Middle frontal gyrus (tissue), 1 donor: Measurements from ENCODE around the gene CLDN3.
"Not testable (repeated sequence)": the region's sequence is repeated elsewhere in the genome, so short reads cannot be mapped to it uniquely, and the experiment has no call there.

Experiments
- DNase-seq: peaks from one replicate; pipeline ENCODE4 v3.0.0-alpha.2; 2015; ENCODE audit warnings: low spot score; ENCODE audit errors: extremely low spot score

CLDN3 gene

GRCh38 chr7:73770002-73770859 lies at the start of gene CLDN3:
Gene CLDN3, minus strand, starts transcription at chr7:73770270. Its CDS starts 221 bp downstream, at chr7:73770049.
- DNase-seq: no peak

- no peak for DNase-seq
Observed at GRCh38 chr7:73817121-73817520, 47.1 kb upstream of the CLDN3 start.

- no peak for DNase-seq
Observed at GRCh38 chr7:73815436-73815835, 45.4 kb upstream of the CLDN3 start.

- no peak for DNase-seq
Observed at GRCh38 chr7:73812996-73813395, 42.9 kb upstream of the CLDN3 start.

GRCh38 chr7:73811760-73812168 lies 41.7 kb upstream of the CLDN3 start:
- no peak for DNase-seq

GRCh38 chr7:73810998-73811360 lies 40.9 kb upstream of the CLDN3 start:
- DNase-seq: no peak

- no peak for DNase-seq
Observed at GRCh38 chr7:73809467-73809951, 39.4 kb upstream of the CLDN3 start.

- DNase-seq: no peak
Observed at GRCh38 chr7:73802459-73802858, 32.4 kb upstream of the CLDN3 start.

GRCh38 chr7:73801577-73801976 lies 31.5 kb upstream of the CLDN3 start:
- DNase-seq: no peak

- DNase-seq: no peak
Observed at GRCh38 chr7:73799282-73800141, 29.4 kb upstream of the CLDN3 start.

GRCh38 chr7:73797176-73797575 lies 27.1 kb upstream of the CLDN3 start:
- DNase-seq: not testable (repeated sequence)

GRCh38 chr7:73796656-73797055 lies 26.6 kb upstream of the CLDN3 start:
- DNase-seq: not testable (repeated sequence)

- DNase-seq: not testable (repeated sequence)
Observed at GRCh38 chr7:73795188-73795587, 25.1 kb upstream of the CLDN3 start.

- not testable (repeated sequence) for DNase-seq
Observed at GRCh38 chr7:73791170-73791690, 21.2 kb upstream of the CLDN3 start.

GRCh38 chr7:73789051-73789450 lies 19.0 kb upstream of the CLDN3 start:
- no peak for DNase-seq

GRCh38 chr7:73787786-73788048 lies 17.6 kb upstream of the CLDN3 start:
- not testable (repeated sequence) for DNase-seq

- no peak for DNase-seq
Observed at GRCh38 chr7:73786588-73786987, 16.5 kb upstream of the CLDN3 start.

GRCh38 chr7:73779517-73779916 lies 9.4 kb upstream of the CLDN3 start:
- DNase-seq: no peak

- no peak for DNase-seq
Observed at GRCh38 chr7:73778801-73779389, 8.8 kb upstream of the CLDN3 start.

GRCh38 chr7:73774923-73775322 lies 4.9 kb upstream of the CLDN3 start:
- no peak for DNase-seq

- no peak for DNase-seq
Observed at GRCh38 chr7:73773700-73774517, 3.8 kb upstream of the CLDN3 start.
